Neural cell (in vitro differentiated cells): ENCODE data around the gene CBX2. TPM values are rescaled to one million over a fixed set of nuclear protein-coding genes. Genes with fewer than 3 reads are reported as not detected.

Source experiments
- H2AFZ ChIP-seq: fragments of 200-600, 300-800 bp; sonication (generic), shearing (Covaris generic); 2 replicates; pipeline ENCODE4 v1.6.0; 2014; ENCODE audit warnings: low read depth, mild to moderate bottlenecking, antibody characterized with exemption, low read length, moderate library complexity
- H3F3A ChIP-seq: fragments of 200-600 bp; shearing (Covaris generic); 2 replicates; pipeline ENCODE4 v1.6.1; 2016; ENCODE audit warnings: mild to moderate bottlenecking, moderate library complexity, mixed read lengths, antibody characterized with exemption, low read length; ENCODE audit not compliant: insufficient read depth, poor library complexity, severe bottlenecking
- H3K27ac ChIP-seq: fragments of 200-600, 300-800 bp; sonication (generic), shearing (Covaris generic); 2 replicates; pipeline ENCODE4 v1.5.1; 2014; ENCODE audit warnings: mild to moderate bottlenecking, low read length, moderate library complexity
- H3K27me3 ChIP-seq: fragments of 300-800, 200-600 bp; sonication (generic), shearing (Covaris generic); 2 replicates; pipeline ENCODE4 v1.6.0; 2014; ENCODE audit warnings: mild to moderate bottlenecking, low read depth, low read length, moderate library complexity; ENCODE audit not compliant: insufficient read depth
- H3K36me3 ChIP-seq: fragments of 300-800, 200-600 bp; sonication (generic), shearing (Covaris generic); 2 replicates; pipeline ENCODE4 v1.5.1; 2014; ENCODE audit warnings: mild to moderate bottlenecking, antibody characterized with exemption, low read length, moderate library complexity; ENCODE audit not compliant: insufficient read depth
- H3K4me2 ChIP-seq: fragments of 300-800, 200-600 bp; sonication (generic), shearing (Covaris generic); 2 replicates; pipeline ENCODE4 v1.6.0; 2014; ENCODE audit warnings: mild to moderate bottlenecking, low read length
- H3K4me3 ChIP-seq: fragments of 300-800, 200-600 bp; sonication (generic), shearing (Covaris generic); 2 replicates; pipeline ENCODE4 v1.5.1; 2014; ENCODE audit warnings: mild to moderate bottlenecking, low read length, moderate library complexity
- H3K79me2 ChIP-seq: fragments of 200-600 bp; shearing (Covaris generic); replicated peaks from 2 replicates; pipeline ENCODE4 v1.6.0; 2014; ENCODE audit warnings: mild to moderate bottlenecking, low read length, moderate library complexity; ENCODE audit not compliant: insufficient read depth
- H3K9ac ChIP-seq: fragments of 300-800, 200-600 bp; sonication (generic), shearing (Covaris generic); 2 replicates; pipeline ENCODE4 v1.6.1; 2016; ENCODE audit warnings: mild to moderate bottlenecking, low read length, mixed read lengths
- H3K9me2 ChIP-seq: fragments of 200-600 bp; shearing (Covaris generic); 2 replicates; pipeline ENCODE4 v1.6.1; 2016; ENCODE audit warnings: mild to moderate bottlenecking, low read length, mixed read lengths; ENCODE audit not compliant: insufficient read depth
- H3K9me3 ChIP-seq: fragments of 200-600, 300-800 bp; sonication (generic), shearing (Covaris generic); 2 replicates; pipeline ENCODE4 v1.6.1; 2016; ENCODE audit warnings: mild to moderate bottlenecking, mixed run types, low read length, moderate library complexity, mixed read lengths
- H4K20me1 ChIP-seq: fragments of 200-600 bp; shearing (Covaris generic); 2 replicates; pipeline ENCODE4 v1.6.1; 2016; ENCODE audit warnings: mild to moderate bottlenecking, mixed run types; ENCODE audit not compliant: insufficient read depth
- EZH2 ChIP-seq: fragments of 200-600, 300-800 bp; shearing (Covaris generic), sonication (generic); IDR thresholded peaks from 2 replicates; pipeline ENCODE4 v1.6.1; 2014; ENCODE audit warnings: antibody characterized with exemption, low read length, borderline replicate concordance, mild to moderate bottlenecking; ENCODE audit not compliant: insufficient read depth, poor library complexity, severe bottlenecking
- MXI1 ChIP-seq: fragments of 450-650 bp; conservative IDR thresholded peaks from 2 replicates; pipeline ENCODE4 v1.6.1; 2014; ENCODE audit warnings: antibody characterized with exemption, mild to moderate bottlenecking; ENCODE audit not compliant: poor library complexity, severe bottlenecking
- POLR2AphosphoS5 ChIP-seq: IDR thresholded peaks from 2 replicates; pipeline ENCODE4 v1.6.1; 2012
- RAD21 ChIP-seq: fragments of 450-650 bp; conservative IDR thresholded peaks from 2 replicates; pipeline ENCODE4 v1.6.1; 2014; ENCODE audit warnings: antibody characterized with exemption, mild to moderate bottlenecking, moderate library complexity
- SMC3 ChIP-seq: fragments of 450-650 bp; conservative IDR thresholded peaks from 2 replicates; pipeline ENCODE4 v1.6.1; 2014; ENCODE audit warnings: antibody characterized with exemption, mild to moderate bottlenecking, moderate library complexity; ENCODE audit not compliant: poor library complexity
- TAF1 ChIP-seq: IDR thresholded peaks from 2 replicates; pipeline ENCODE4 v1.6.1; 2012; ENCODE audit warnings: low read depth
- polyA plus RNA-seq: library from polyadenylated mRNA; depleted of rRNA; stranded (reverse); fragments of >200 nt; gene quantifications from 2 replicates; pipeline ENCODE4 v1.2.3, GENCODE V29; 2014
- TF ChIP-seq, protein P1 (sequence below): IDR thresholded peaks from 2 replicates; pipeline ENCODE4 v1.6.1; 2012; ENCODE audit warnings: borderline replicate concordance
- TF ChIP-seq, protein P2 (sequence below): fragments of 450-650 bp; IDR thresholded peaks from 2 replicates; pipeline ENCODE4 v1.5.1; 2014; ENCODE audit warnings: antibody characterized with exemption, mild to moderate bottlenecking, moderate library complexity; ENCODE audit not compliant: poor library complexity, severe bottlenecking

Gene CBX2
- polyA plus RNA-seq, 1 donor from 2014 or later: 16.9 TPM

DNA sequence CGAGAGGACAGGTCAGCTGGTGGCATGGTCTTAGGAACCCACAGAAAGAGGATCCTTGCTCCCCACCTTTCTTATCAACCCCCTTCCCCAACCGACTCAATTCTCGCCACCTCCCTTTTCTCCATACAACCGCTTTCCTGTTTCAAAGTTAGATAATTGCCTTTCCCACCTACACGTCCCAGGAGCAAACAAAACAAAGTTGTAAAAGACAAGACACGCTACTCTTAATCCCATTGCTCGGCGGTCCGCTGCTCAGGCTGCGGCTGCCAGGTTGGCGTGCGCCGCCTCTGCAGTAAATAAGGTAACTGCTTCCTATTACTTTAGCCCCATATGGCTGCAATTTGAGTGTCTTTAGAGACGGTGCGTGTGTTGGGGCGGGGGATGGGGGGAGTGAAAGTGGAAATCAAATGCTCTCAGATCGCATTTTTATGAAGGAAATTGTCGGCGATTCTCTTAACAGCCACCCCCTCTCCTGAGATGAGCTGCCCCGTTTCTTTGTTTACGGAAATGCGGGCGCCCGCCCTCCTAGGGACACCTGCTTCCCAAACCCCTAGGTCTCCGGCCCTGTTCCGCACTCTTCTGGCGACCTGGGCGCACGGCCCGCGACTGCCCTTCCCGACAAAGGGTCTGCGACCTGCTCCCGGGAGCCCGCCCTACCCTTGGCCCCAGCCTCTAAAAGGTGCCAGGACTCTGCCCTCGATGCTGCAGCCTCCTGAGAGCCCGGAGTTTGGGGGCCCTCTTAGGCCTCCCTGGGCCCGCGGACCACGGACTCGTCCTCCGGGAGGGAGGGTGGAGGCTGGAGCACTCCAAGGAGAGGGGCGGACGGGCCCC is 22.6 kb downstream of the CBX2 start:
- TF ChIP-seq SMC3: no peak
- TF ChIP-seq POLR2AphosphoS5: peak; percentile 59
- TF ChIP-seq, protein P1, sequence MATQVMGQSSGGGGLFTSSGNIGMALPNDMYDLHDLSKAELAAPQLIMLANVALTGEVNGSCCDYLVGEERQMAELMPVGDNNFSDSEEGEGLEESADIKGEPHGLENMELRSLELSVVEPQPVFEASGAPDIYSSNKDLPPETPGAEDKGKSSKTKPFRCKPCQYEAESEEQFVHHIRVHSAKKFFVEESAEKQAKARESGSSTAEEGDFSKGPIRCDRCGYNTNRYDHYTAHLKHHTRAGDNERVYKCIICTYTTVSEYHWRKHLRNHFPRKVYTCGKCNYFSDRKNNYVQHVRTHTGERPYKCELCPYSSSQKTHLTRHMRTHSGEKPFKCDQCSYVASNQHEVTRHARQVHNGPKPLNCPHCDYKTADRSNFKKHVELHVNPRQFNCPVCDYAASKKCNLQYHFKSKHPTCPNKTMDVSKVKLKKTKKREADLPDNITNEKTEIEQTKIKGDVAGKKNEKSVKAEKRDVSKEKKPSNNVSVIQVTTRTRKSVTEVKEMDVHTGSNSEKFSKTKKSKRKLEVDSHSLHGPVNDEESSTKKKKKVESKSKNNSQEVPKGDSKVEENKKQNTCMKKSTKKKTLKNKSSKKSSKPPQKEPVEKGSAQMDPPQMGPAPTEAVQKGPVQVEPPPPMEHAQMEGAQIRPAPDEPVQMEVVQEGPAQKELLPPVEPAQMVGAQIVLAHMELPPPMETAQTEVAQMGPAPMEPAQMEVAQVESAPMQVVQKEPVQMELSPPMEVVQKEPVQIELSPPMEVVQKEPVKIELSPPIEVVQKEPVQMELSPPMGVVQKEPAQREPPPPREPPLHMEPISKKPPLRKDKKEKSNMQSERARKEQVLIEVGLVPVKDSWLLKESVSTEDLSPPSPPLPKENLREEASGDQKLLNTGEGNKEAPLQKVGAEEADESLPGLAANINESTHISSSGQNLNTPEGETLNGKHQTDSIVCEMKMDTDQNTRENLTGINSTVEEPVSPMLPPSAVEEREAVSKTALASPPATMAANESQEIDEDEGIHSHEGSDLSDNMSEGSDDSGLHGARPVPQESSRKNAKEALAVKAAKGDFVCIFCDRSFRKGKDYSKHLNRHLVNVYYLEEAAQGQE: no peak
- TF ChIP-seq MXI1: peak; percentile 22
- H3K4me3 ChIP-seq: peak overlapping the region; percentile 52

GRCh38 chr17:79801156-79802038 is 23.4 kb downstream of the CBX2 start:
- Histone ChIP-seq H3K4me2 (no peak overlapping the region), H3K9me3 (no peaks in the 10 kb centered on the region), H3F3A (no peaks in the 10 kb centered on the region), H2AFZ (no peak overlapping the region), H3K4me3 (peak overlapping the region; percentile 52), H3K27me3 (peaks cover 88% of the 10 kb centered on the region), H4K20me1 (no peaks in the 10 kb centered on the region), H3K27ac (no peak overlapping the region), H3K79me2 (no peaks in the 10 kb centered on the region), H3K36me3 (no peaks in the 10 kb centered on the region), H3K9ac (peak overlapping the region; percentile 59), H3K9me2 (no peaks in the 10 kb centered on the region)
- TF ChIP-seq, protein P2, sequence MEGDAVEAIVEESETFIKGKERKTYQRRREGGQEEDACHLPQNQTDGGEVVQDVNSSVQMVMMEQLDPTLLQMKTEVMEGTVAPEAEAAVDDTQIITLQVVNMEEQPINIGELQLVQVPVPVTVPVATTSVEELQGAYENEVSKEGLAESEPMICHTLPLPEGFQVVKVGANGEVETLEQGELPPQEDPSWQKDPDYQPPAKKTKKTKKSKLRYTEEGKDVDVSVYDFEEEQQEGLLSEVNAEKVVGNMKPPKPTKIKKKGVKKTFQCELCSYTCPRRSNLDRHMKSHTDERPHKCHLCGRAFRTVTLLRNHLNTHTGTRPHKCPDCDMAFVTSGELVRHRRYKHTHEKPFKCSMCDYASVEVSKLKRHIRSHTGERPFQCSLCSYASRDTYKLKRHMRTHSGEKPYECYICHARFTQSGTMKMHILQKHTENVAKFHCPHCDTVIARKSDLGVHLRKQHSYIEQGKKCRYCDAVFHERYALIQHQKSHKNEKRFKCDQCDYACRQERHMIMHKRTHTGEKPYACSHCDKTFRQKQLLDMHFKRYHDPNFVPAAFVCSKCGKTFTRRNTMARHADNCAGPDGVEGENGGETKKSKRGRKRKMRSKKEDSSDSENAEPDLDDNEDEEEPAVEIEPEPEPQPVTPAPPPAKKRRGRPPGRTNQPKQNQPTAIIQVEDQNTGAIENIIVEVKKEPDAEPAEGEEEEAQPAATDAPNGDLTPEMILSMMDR: no peak
- TF ChIP-seq RAD21: no peak
- TF ChIP-seq SMC3: no peak
- no peak for TF ChIP-seq POLR2AphosphoS5
- TF ChIP-seq TAF1: no peak
- TF ChIP-seq EZH2: no peak

More for the DNA sequence above, 22.6 kb downstream of the CBX2 start:
- H3K9me3 ChIP-seq: no peaks in the 10 kb centered on the region
- H4K20me1 ChIP-seq: no peaks in the 10 kb centered on the region
- H3K27ac ChIP-seq: no peak overlapping the region
- no peaks in the 10 kb centered on the region for H3K9me2 ChIP-seq
- H3K79me2 ChIP-seq: peaks cover 7% of the 10 kb centered on the region
- H3K9ac ChIP-seq: peak overlapping the region; percentile 59
- no peak overlapping the region for H3K4me2 ChIP-seq
- H3F3A ChIP-seq: no peaks in the 10 kb centered on the region
- no peaks in the 10 kb centered on the region for H3K36me3 ChIP-seq
- H3K27me3 ChIP-seq: peaks cover 79% of the 10 kb centered on the region
- no peak overlapping the region for H2AFZ ChIP-seq
